Fibroblast of lung (primary cell): ENCODE measurements around the gene FAM210A. TPM values are rescaled to one million over a fixed set of nuclear protein-coding genes. Genes with fewer than 3 reads are reported as not detected.

Source experiments
- DNase-seq, 2 donors: peaks; one replicate each; pipeline versions ENCODE4 v3.0.0 to v3.0.0-alpha.2; 2010; ENCODE audit warnings: low read depth in 2 of 2
- H2AFZ ChIP-seq: 2 replicates; pipeline ENCODE4 v1.5.1; 2012; ENCODE audit warnings: low read length, control low read depth, inconsistent platforms
- H3K27ac ChIP-seq: 2 replicates; pipeline ENCODE4 v1.5.1; 2011; ENCODE audit warnings: low read length, control low read depth; ENCODE audit not compliant: insufficient read depth
- H3K27me3 ChIP-seq: 2 replicates; pipeline ENCODE4 v1.5.1; 2011; ENCODE audit warnings: mild to moderate bottlenecking, low read length; ENCODE audit not compliant: control insufficient read depth, insufficient read depth
- H3K36me3 ChIP-seq: 2 replicates; pipeline ENCODE4 v1.5.1; 2011; ENCODE audit warnings: low read length; ENCODE audit not compliant: control insufficient read depth, insufficient read depth
- H3K4me1 ChIP-seq: 2 replicates; pipeline ENCODE4 v1.5.1; 2011; ENCODE audit warnings: low read length; ENCODE audit not compliant: control insufficient read depth, insufficient read depth; ENCODE audit errors: extremely low read depth
- H3K4me2 ChIP-seq: 2 replicates; pipeline ENCODE4 v1.5.1; 2011; ENCODE audit warnings: low read length, control low read depth; ENCODE audit not compliant: insufficient read depth; ENCODE audit errors: extremely low read depth
- H3K4me3 ChIP-seq, 4 experiments: fragments of 200-600 bp in 1 of 4; sonication (generic) in 1 of 4; replicated peaks in 1 of 4; 2 replicates each; pipeline ENCODE4 v1.5.1; 2011 to 2016; ENCODE audit warnings: low read length in 4 of 4, low read depth in 3 of 4, mild to moderate bottlenecking in 3 of 4, control low read depth in 2 of 4, inconsistent platforms in 1 of 4, mixed read lengths in 1 of 4; ENCODE audit not compliant: insufficient read depth in 1 of 4; ENCODE audit errors: control extremely low read depth in 1 of 4
- H3K79me2 ChIP-seq: 2 replicates; pipeline ENCODE4 v1.5.1; 2012; ENCODE audit warnings: mild to moderate bottlenecking, low read length, inconsistent platforms; ENCODE audit not compliant: control insufficient read depth, insufficient read depth
- H3K9ac ChIP-seq: 2 replicates; pipeline ENCODE4 v1.5.1; 2011; ENCODE audit warnings: mild to moderate bottlenecking, low read length, control low read depth; ENCODE audit not compliant: insufficient read depth
- H3K9me3 ChIP-seq: 2 replicates; pipeline ENCODE4 v1.5.1; 2012; ENCODE audit warnings: low read depth, low read length; ENCODE audit not compliant: control insufficient read depth, insufficient read depth
- H4K20me1 ChIP-seq: 2 replicates; pipeline ENCODE4 v1.5.1; 2011; ENCODE audit warnings: low read length; ENCODE audit not compliant: control insufficient read depth, insufficient read depth; ENCODE audit errors: extremely low read depth
- EZH2 ChIP-seq: IDR thresholded peaks from 2 replicates; pipeline ENCODE4 v1.5.1; 2012; ENCODE audit warnings: low read length, control low read depth, mild to moderate bottlenecking; ENCODE audit errors: missing control alignments
- polyA plus RNA-seq, 2 donors: library from polyadenylated mRNA; depleted of rRNA in 1 of 2; stranded (reverse) in 1 of 2; unstranded in 1 of 2; fragments of >200 nt; gene quantifications; 2 replicates each; pipeline ENCODE4 v1.2.1, GENCODE V29; 2011 to 2012; ENCODE audit warnings: missing spikeins in 1 of 2
- total RNA-seq: library from RNA; depleted of rRNA; stranded (reverse); fragments of >200 nt; gene quantifications from 2 replicates; pipeline ENCODE4 v1.2.1, GENCODE V29; 2014
- TF ChIP-seq, protein P1 (sequence below), 2 donors: IDR thresholded peaks in 1 of 2; conservative IDR thresholded peaks in 1 of 2; 1 replicate in 1 of 2; 2 replicates in 1 of 2; pipeline ENCODE4 v1.5.1; 2011 to 2012; ENCODE audit warnings: low read length in 2 of 2, control low read depth in 1 of 2, inconsistent platforms in 1 of 2, low read depth in 1 of 2, mild to moderate bottlenecking in 1 of 2

FAM210A gene
- total and polyA plus RNA-seq, 2 donors (not counting 1 experiment from before 2014, with no cell fraction given) = 14.2 to 17.5 TPM

DNA sequence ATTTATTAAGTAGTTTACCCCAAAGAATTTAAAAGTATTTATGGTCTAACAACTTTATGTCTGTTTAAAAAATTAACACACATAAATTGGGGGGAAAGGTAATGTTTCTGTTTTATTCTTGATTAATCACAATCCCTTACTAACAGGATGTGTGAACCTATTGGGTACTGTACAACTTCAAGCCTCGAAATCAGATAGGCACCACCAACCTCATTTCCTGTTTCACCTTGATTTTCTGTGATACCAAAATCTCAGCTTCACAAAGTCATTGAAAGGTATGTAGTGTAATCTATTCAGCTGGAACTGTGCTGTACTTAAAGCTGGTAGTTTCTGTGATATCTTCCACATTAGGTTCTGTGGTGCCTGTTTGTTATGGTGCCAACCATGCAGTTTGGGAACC is 4.1 kb upstream of the FAM210A start:
- Histone ChIP-seq H3K9me3 (no peaks in the 10 kb centered on the region), H3K4me2 (no peak overlapping the region), H3K36me3 (peaks cover 2% of the 10 kb centered on the region), H2AFZ (no peak overlapping the region), H3K9ac (no peak overlapping the region), H3K79me2 (peaks cover 46% of the 10 kb centered on the region), H4K20me1 (no peaks in the 10 kb centered on the region), H3K27me3 (no peaks in the 10 kb centered on the region), H3K4me3 (no peak overlapping the region), H3K4me1 (no peaks in the 10 kb centered on the region), H3K27ac (no peak overlapping the region)
- no peak for DNase-seq
- TF ChIP-seq, protein P1, sequence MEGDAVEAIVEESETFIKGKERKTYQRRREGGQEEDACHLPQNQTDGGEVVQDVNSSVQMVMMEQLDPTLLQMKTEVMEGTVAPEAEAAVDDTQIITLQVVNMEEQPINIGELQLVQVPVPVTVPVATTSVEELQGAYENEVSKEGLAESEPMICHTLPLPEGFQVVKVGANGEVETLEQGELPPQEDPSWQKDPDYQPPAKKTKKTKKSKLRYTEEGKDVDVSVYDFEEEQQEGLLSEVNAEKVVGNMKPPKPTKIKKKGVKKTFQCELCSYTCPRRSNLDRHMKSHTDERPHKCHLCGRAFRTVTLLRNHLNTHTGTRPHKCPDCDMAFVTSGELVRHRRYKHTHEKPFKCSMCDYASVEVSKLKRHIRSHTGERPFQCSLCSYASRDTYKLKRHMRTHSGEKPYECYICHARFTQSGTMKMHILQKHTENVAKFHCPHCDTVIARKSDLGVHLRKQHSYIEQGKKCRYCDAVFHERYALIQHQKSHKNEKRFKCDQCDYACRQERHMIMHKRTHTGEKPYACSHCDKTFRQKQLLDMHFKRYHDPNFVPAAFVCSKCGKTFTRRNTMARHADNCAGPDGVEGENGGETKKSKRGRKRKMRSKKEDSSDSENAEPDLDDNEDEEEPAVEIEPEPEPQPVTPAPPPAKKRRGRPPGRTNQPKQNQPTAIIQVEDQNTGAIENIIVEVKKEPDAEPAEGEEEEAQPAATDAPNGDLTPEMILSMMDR (conservative IDR thresholded peaks at IDR 0.05 in 1 of 2, IDR thresholded peaks at IDR 0.05 in 1 of 2; ENCODE audit: low read depth in 1 of 2, low read length in 2 of 2) = no peak
- no peak for TF ChIP-seq EZH2

DNA sequence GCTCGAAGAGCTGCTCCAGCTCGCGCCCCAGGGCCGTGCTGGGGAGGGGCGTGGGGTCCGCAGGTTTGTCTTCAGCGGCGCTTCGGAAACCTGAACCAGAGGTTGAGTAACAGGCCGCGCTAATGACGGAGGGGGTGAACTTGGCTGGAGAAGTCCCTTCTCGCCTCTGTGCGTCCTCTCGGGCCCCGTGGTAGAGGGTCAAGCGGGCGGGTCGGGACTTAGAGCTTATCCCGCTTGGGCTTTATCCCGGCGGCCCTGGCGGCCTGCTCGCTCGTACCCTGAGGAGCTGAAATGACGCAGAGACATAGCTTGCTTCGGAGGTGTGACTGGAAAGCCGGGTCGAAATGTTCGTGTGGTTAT is 594 bp upstream of the FAM210A start:
- Histone ChIP-seq H3K9ac (peak overlapping the region; percentile 95), H3K27me3 (no peaks in the 10 kb centered on the region), H3K4me2 (peak overlapping the region; percentile 82), H3K4me3 (peak overlapping the region; percentile 90 to 98 (median 96)), H2AFZ (peak overlapping the region; percentile 89), H4K20me1 (no peaks in the 10 kb centered on the region), H3K79me2 (peaks cover 75% of the 10 kb centered on the region), H3K27ac (peak overlapping the region; percentile 98), H3K9me3 (no peaks in the 10 kb centered on the region), H3K36me3 (no peaks in the 10 kb centered on the region), H3K4me1 (no peaks in the 10 kb centered on the region)
- DNase-seq = peak in 1 of 2 donors; percentile 61
- no peak for TF ChIP-seq EZH2
- TF ChIP-seq, protein P1 (conservative IDR thresholded peaks at IDR 0.05 in 1 of 2, IDR thresholded peaks at IDR 0.05 in 1 of 2; ENCODE audit: low read depth in 1 of 2, low read length in 2 of 2) = no peak

DNA sequence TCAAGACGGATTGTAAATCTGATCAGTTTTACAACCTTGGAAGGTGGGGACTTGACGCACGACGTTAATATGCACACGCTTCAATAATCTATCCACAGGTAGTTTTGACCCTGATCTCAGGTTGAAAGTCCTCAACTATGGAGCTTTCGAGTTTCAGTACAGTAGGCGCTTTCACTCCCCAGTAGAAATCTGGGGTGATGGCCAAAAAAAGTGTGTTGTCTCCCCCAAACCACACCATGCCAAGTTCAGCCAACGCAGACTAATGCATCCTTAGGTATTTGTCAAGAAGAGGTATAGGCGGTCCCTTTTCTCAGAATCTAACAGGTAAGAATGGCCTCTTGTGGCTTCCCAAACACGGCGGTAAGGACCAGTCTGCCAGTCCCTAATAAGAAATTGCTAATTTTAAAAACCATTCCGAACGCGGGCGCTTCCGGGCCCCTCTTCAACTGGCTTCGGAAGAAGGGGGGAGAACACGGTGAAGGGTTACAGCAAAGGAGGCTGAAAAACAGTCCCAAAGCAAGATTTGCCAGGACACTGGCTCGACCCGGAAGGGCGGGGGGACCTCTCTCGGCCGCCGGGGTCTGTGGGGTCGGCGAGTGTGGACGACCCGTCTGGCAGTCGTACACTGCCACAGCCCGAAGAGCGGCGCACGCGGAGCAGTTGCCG is 659 bp downstream of the FAM210A start:
- no peak for TF ChIP-seq EZH2
- TF ChIP-seq, protein P1 (conservative IDR thresholded peaks at IDR 0.05 in 1 of 2, IDR thresholded peaks at IDR 0.05 in 1 of 2; ENCODE audit: low read depth in 1 of 2, low read length in 2 of 2) = no peak
- Histone ChIP-seq H3K9ac (peak overlapping the region; percentile 95), H2AFZ (peak overlapping the region; percentile 75), H3K4me2 (peak overlapping the region; percentile 57), H3K36me3 (no peaks in the 10 kb centered on the region), H3K27ac (peak overlapping the region; percentile 98), H3K9me3 (no peaks in the 10 kb centered on the region), H3K4me3 (peak overlapping the region; percentile 90 to 98 (median 96)), H4K20me1 (no peaks in the 10 kb centered on the region), H3K79me2 (peaks cover 84% of the 10 kb centered on the region), H3K27me3 (no peaks in the 10 kb centered on the region), H3K4me1 (no peaks in the 10 kb centered on the region)
- peak; percentile 8 to 10 for DNase-seq
